Umbilical cord (tissue), 2 donors: ENCODE measurements around the gene PHACTR3. TPM values are rescaled to one million over a fixed set of nuclear protein-coding genes. Genes with fewer than 3 reads are reported as not detected.

Experiments
- DNase-seq: peaks from one replicate; pipeline ENCODE4 v3.0.0-alpha.2; 2015; ENCODE audit warnings: low spot score
- total RNA-seq: library from RNA; depleted of rRNA; stranded (reverse); fragments of >200 nt; gene quantifications from one replicate; pipeline ENCODE4 v1.2.3, GENCODE V29; 2014; ENCODE audit warnings: low replicate concordance; ENCODE audit not compliant: insufficient read depth

The PHACTR3 gene
- total RNA-seq, 1 donor from 2014 or later: 5.1 TPM

DNA sequence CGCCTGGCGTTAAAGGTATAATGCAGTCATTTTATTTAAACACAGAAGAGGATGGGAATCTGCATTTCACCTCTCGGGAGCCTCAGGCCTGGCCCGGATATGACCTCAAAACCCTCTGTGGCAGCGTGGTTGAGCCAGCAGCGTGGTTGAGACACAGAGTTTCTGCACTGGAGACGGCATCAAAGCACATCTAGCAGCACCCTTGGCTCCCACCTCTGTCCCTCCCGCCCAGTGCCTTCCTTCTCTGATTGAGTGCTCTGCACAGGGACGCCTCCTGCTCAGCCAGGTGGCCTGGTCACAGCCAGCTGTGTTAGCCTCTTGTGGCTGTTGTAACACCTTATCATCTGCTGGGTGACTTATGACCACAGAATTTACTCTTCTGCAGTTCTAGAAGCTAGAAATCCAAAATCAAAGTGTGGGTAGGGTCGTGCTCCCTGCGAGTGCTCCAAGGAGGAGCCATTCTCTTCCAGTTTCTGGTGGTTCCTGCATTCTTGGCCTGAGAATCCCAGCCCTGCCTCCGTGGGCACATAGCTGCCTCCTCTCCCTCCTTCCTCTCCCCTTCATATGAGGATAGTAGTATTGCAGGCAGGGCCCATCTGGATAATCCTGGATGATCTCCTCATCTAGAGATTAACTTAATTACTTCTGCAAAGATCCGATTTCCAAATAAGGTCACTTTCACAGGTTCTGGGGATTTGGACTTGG lies 172.4 kb downstream of the PHACTR3 start:
- no peak for DNase-seq

DNA sequence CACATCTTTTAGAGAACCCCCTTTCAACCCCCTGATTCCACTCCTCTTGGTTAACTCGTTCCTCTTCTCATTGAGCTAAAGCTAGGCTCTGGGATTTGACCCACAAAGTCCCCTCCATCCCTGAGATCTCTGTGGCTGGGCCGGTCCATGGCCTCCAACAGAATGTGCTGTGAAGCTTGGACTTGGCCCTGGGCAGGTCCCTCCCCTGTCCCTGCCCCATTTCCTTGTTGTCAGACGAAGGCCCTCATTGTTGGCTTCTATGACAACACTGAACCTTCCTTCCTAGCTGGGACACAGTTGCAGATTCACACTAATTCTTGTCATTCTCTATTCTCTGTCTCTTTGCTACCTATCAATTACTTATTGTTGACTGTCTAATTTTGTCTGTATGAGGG lies 173.0 kb downstream of the PHACTR3 start:
- no peak for DNase-seq

DNA sequence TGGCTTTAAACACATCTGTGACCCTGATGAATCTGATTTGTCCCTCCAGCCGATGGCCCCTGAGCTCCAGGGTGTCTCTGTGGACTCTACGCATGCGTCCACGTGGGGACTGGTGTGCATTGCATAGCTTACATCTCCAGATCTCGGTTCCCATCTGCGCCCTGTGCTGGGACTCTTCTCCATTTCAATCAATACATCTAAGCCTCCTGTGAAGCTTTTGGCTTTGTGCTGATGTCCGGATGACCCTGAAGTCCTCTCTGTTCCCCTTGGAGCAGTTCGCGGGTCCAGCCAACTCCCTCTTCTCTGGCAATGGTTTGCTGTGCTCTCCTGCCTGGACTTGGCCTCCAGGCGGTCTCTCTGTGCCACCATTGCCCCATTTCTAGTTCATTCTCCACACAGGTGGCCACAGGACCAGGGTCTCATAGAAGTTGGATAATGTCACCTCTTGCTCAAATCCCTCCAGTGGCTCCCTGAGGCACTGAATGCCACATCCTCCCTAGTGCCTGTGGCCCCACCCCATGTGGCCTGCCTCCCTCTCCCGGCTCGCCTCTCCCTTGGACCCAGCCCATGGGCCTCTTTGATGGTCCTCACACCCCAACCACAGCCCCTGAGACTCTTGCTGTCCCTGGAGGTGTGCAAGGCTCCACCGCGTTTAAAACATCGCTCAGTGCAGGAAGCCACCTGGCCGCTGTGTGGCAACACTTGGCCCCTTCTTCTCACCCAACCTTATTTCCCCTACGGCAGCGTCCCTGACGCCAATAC lies 173.7 kb downstream of the PHACTR3 start:
- no peak for DNase-seq

DNA sequence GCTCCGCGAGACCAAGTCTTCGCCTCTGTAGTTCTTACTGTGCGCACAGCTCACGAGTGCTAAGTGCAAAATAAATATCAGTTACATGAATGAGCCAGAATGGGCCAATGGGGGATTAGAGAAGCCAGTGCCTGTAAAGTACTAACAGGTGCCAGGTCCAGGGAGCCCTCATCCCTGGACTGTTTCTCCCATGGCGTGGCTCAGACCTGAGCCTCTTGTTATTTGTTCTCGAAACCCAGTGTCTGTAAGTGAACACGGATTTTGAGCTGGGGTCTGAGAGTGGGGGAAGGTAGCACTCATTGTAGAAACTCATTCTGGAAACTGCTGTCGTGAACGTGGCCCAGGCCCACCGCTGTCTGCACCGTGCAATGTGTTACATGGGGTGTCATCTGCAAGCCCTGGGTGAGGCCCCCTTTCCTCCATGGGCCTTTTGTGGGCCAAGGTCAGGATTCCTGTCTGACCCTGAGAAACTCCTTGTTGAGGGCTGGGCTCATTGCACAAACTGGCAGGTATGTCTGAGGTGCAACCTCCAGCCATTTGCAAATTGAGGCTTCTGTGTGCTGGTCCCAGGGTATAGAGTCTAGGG lies 174.4 kb downstream of the PHACTR3 start:
- DNase-seq: no peak

DNA sequence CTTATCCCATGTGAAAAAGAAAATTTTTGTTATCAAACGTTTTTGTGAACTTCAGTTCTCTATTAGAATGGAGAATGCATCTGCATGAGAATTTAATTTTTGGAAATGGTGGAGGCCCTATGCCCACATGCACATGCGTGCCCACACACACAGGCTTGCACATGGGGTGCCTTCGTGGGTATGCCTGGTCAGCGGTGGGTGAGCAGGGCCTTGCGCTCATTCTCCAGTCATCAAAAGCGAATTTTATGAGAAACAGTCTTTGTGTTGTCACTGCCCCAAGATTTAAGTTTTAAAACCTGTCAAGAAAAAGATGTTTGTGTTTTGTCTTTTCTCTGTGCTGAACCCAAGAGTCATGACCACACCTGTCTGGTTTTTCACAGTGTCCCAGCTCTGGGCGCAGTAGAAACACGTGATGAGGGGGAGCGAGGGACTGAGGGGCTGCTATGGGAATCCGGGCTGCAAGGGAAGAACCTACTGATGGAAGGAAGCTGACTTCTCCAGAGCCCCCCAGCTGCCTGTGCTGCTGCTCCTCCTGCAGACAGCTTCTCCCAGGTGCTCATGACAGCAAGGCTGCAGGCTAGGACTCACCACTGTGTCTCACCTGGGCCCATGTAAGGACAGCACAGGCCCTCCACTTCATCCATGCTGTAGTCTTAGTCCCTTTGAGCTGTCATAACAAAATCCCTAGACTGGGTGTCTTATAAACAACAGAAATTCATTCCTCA lies 175.5 kb downstream of the PHACTR3 start:
- no peak for DNase-seq

DNA sequence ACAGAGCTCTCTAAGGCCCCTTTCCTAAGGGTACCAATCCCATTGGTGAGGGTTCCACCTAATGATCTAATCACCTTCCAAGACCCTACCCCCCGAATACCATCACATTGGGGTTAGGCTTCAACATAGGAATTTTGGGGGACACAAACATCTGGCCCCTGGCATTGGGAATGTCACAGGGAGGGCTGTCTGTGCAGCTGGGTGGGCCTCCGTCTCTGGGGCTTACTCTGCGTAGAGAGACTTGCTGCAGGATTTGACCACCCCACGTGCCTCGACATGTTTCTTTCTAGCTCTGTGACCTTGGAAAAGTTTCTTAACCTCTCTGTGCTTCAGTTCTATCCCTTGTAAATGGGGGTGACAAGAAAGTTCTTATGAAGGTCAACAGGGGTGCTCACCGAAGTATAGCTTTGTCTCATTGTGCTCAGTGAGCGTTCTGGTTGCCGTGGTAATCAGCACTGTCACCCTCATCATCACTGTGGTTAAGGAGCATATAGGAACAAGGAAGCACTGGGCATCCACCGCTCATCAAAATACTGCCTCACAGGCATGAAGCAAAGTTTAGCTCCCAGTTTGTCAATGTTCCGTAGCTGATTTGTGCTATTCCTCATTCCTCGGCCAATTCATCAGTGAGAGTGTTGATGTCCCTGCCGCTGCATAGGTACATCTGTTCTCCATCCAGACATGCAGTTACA lies 176.3 kb downstream of the PHACTR3 start:
- no peak for DNase-seq

DNA sequence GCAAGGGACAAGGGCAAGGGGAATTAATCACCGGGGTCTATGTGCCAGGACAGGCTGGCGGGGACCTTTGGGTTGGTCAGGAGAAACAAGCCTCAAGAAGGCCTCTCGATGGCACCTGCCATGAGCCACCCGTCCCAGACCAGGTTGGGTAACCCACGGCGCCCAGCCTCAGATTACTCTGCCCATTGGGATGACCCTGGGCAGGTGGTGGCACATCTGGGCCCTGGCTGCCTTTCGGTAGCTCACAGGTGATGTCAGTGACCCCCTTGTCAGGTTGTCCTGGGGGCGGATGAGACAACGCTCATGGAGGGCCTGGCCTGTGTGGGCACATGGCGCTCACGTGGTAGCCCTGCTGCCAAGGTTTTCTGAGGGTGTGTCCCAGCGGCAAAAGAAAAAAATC lies 176.9 kb downstream of the PHACTR3 start:
- no peak for DNase-seq

DNA sequence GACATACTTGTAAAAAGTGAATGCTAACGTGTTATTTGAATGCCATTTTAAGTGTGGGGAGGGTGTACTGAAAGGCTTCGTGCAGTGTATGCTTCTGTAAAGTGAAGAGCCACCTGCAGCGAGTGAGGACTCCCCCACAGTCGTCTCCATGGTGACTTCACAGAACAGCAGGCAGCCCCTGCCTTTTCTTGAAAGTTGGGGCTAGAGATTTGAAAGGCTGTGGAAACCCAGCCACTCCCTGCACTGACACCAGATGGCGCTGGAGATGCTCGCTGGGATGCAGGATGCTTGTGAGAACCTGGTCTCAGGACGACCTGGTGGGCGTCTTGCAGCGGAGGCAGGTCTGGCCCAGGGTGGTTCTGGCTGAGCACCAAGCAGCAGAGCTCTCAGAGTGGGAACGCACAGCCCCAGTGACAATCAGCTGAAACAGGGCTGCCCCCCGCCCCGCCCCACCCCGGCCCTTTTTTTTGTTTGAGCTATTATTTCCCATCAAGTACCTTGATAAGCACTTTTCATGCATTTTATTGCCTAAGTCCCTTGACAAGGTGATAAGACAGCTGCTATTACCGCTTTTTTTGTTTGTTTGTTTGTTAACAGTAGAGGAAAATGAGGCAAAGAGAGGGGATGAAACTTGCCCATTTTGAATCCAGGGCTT lies 178.8 kb downstream of the PHACTR3 start:
- peak; percentile 39 for DNase-seq

DNA sequence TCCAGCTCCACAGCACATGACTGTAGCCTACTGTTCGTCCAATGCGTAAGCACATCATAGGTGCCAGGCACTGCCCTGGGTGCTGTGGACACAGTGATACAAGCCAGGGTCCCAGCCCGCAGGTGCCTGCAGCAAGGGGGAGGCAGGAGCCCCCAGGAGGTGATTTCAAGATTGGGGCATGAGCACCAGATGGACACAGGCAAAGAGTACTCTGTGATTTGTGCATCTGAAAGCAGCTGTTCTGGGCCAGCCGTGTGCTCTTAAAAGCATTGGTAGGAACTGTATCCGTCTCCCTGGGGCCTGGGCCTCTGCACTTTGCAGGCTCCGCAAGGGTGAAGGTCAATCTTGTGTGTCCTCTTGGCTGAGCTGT lies 179.3 kb downstream of the PHACTR3 start:
- DNase-seq: no peak

DNA sequence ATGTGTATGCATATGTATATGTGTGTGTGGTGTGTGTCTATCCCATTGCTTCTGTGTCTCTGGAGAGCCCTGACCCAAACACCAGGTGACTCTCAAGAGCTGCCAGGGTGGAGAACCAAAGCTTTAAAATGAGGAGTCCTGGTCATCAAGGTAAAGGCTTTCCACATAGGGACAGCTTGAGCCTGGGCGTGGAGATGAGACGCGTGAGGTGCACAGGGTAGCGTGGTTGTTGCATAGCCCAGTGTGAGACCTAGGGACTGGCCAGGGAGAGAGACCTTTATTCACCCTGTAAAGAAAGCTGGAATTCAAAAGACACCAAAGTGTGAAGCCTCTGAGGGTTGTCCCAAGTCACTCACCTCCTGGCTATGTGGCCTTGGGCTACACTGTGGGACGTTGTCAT lies 180.0 kb downstream of the PHACTR3 start:
- DNase-seq: no peak

DNA sequence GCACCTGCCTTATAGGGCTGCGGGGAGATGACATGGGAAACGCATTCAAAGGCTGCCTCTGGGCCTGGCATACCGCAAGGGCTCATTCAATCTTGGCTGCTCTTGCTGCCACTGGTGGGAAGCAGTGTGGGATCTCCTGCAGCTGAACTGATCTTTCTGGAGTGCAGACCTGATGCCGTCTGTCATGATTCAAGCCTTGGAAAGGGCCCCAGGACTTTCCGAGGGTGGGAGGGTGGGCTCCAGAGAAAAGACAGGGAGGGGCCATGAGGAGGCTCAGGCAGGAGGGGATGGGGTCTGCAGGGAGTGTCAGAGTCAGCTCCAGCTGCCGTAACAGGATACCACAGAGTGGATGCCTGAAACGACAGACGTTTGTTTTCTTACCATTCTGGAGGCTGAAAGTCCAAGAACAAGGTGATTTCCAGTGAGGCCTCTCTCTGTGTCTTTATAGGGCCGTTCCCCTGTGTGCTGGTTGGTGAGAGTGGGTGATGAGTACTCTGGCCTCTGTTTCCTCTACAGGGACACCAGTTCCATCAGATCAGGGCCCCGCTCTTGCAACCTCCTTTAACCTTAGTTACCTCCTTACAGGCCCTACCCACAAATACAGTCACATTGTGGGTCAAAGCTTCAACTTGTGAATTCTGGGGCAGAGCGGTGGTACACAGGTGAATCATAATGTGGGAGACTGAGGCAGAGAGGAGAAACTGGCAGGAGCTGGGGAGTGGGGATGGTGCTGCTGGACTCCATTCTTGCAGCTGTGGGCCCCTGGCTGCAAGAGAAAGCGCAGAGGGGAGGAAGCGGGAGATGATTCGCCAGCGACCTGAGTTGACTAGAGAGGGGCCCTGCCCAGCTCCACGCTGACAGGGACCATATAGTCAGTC lies 180.7 kb downstream of the PHACTR3 start:
- DNase-seq: no peak

DNA sequence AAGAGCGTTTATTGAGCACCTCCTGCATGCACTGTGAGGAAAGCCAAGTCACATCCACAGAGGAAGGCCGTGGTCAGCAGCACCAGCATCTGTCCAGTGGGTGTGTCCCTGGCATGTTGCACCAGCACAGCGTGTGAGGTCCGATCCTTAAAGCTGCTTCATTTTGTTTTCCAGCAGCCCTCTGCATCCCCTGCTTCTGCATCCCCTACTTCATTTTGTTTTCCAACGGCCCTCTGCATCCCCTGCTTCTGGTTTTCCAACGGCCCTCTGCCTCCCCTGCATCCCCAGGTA lies 181.3 kb downstream of the PHACTR3 start:
- DNase-seq: no peak

DNA sequence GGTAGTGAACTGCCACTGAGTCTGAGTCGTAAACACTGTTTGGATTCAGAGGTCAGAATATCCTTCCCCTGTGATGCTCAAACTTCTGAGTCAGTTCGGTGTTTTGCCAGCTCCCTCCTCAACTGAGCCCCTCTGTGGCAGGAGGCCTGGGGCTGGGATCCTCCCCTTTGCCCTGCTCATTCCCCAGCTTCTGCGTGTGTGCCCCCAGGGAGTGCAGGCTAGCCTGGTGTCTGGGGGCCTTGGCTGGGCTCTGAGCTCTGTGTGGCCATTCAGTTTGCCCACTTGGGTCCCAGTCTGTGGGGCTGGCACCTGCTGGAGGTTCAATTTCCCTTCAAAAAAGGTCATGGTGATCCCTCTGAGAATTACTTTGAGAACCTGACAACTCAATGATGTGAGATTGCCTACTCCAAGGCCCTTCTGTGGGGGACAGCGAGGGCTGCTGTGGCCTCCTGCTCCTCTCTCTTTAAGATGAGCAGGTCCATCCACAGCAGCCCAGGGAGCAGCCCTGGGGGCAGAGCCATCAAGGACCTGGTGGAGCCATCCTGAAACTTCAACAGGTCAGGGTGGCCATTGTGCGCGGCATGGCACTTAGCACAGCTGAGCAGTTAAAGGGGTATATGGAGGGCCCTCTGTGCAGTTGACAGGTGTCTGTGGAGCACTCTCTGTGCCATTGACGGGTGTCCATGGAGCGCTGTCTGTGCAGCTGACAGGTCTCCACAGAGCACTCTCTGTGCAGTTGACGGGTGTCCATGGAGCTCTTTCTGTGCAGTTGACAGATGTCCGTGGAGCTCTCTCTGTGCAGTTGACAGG lies 181.9 kb downstream of the PHACTR3 start:
- no peak for DNase-seq

DNA sequence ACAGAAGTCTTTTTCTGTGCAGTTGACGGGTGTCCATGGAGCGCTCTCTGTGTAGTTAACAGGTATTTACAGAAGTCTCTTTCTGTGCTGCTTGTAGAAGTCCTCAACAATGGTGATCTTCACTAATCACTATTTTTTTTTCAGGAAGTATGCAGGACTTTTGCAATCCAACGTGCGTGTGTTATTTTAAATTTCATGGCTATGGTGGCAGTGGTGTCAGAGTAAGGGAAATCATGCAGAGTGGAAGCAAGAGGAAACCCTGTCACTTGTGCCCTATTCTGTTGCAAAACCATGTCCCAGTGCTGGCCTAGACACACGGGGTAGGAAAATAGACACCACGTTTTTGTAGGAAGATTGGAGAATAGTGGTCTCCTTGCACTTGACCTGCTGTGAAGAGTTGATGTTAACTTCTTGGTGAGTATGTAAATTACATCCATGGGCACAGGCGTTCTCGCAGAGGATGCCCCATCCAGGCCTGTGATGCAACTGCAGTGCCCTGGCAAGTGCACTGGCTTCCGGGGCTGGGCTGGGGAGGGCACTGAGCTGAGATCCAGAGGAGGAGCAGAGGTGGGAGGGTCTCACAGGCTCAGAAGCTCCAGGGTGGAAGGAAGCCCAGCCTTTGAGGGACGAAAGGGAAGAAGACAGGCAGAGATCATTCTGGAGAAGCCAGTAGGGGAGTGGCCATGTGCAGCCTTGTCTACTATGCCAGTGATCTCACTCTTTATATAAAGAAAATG lies 182.6 kb downstream of the PHACTR3 start:
- no peak for DNase-seq

DNA sequence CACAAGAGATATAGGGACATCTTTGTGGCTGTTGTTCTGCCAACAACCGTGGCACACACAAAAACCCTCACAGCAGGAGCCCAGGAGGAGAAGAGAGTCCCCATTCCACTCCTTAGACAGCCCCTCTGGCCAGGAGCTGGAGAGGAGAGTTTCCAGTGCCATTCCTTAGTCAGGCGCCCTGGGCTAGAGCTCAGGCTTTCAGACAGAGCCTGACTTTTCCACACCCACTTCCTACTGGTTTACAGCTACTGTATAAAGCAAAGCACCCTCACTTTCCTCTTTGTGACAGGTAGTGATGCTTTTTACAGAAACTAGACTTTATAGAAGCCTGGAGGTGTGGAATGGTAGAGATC lies 183.2 kb downstream of the PHACTR3 start:
- no peak for DNase-seq

DNA sequence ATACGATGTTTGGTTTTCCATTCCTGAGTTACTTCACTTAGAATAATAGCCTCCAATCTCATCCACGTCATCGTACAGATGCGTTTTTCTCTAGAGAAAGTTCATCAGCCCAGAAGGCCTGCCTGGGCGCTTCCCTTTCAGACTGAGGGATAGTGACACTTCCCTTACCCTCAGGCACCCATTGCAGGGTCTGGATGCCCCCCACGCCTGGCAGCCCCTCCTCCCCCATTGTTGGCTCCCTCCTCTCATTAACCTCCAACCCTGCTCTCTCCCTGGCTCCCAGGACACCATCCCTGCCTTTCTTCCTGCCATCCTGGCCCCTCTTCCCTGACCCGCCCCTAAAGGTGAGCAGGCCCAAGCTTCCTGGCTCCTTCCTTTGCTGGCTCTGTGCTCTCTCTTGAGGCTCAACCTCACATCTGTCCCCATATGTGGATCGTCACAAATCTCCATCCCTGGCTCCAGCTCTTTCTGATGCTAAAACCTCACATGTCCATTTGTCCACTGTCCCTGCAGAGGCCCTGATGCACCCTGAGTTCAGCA lies 183.9 kb downstream of the PHACTR3 start:
- DNase-seq: no peak

DNA sequence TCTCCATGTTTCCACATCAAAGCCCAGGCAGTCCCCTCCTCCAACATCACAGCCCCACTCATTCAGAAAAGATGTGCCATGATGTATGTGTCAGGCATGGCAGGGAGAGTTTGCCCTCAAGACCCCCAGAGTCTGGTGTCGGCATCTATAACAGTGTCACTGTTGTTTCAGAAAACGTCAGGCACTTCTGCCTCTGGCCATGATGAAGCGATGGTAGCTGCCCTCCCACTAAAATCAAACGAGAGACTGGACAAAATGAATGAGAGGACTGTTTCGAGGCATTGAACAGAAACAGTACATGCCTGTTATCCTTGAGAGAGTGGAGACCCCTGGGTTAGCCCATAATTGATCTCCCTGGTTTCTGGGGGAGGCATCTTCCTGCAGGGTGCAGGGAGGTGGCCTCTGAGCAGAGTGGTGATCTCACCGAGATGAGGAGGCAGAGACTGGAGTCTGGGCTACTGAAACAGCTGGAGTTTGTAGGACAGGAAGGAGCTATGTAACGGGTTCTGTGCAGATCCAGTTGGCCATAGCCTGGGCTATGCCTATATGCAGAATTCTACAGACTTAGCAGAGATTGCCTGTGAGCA lies 184.6 kb downstream of the PHACTR3 start:
- no peak for DNase-seq

DNA sequence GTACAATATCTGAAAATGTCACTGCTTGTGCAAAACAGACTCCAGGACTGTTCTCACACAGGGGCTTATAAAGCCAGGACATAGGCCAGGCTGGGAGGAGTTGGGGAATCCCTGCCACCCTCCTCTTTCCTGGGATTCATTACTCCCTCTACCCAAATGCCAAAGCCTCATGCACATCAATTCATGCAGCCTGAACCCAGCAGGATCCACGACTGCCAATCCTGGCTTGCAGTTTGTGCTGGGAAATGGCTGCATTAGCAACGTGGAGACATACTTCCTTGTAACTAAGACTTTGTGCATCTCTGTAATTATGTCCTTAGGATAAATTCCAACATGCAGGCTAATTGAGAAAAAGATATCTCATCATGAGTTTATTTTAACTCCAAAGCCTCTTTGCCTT lies 185.3 kb downstream of the PHACTR3 start:
- no peak for DNase-seq
